ENCODE data around the gene LSM7.

DNA sequence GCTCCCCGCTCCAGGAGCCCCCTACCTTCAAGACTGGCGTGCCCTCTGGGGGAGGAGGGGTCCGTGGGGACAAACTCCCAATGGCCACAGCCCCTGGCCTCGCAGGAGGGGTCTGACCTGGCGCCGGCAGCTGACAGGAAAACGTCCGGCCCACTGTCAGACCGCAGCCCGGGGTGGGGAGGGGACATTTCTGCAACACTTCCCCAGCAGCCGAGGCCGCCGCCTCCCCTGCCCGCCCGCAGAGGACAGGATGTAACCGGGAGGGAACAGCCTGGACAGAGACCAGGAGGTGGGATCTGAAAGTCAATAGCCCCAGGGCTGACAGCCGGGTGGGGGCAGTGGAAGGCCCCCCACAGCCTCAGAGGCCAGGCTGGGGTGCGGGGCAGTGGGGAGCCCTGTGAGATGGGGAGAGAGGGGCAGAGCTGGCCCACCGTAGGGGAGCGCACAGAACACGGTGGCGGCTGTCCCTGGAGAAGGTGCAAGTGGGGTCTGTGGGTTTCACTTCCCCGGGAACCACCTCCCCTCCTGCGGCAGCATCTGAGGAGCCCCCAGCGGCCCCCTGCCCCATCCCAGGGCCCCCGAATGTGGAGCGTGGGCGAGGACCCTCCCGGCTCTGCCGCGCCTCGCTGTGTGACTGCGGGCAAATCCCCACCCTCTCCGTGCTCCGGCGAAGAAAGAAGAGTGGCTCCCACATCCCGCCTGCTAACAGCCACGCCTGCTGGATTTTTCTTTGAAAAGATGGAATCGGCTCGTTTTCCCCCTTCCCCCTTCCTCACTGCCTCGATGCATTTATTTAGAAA, 46.1 kb downstream of the LSM7 start, which contains the start of gene PEAK3:
- TF ChIP-seq YY1 (IDR thresholded peaks at IDR 0.05; ENCODE audit: insufficient read depth, insufficient read length): no peak
- TF ChIP-seq SUZ12 (IDR thresholded peaks at IDR 0.05; ENCODE audit: extremely low read depth, insufficient read depth, insufficient read length): no peak
- no peak for TF ChIP-seq ZNF274 (IDR thresholded peaks at IDR 0.05; ENCODE audit: low read depth, low read length)

All from NT2/D1 (cell line).